SU-DHL-6 (cell line): ENCODE measurements around the gene SH2B2.

Source experiments
- H2AFZ ChIP-seq: fragments of 200-600 bp; sonication (generic); 2 replicates; pipeline ENCODE4 v1.6.1; 2014; ENCODE audit warnings: low read depth, mild to moderate bottlenecking, moderate library complexity, mixed read lengths, antibody characterized with exemption, low read length; ENCODE audit not compliant: severe bottlenecking
- H3F3A ChIP-seq: fragments of 200-600 bp; shearing (Covaris generic); 2 replicates; pipeline ENCODE4 v1.6.0; 2016; ENCODE audit warnings: antibody characterized with exemption, mild to moderate bottlenecking; ENCODE audit not compliant: insufficient read depth
- H3K27ac ChIP-seq: fragments of 200-600 bp; sonication (generic); 2 replicates; pipeline ENCODE4 v1.5.1; 2016; ENCODE audit warnings: low read depth, mild to moderate bottlenecking, low read length, moderate library complexity, mixed read lengths
- H3K27me3 ChIP-seq: fragments of 200-600 bp; sonication (generic), shearing (Covaris generic); 2 replicates; pipeline ENCODE4 v1.6.0; 2014; ENCODE audit warnings: mild to moderate bottlenecking, low read length
- H3K36me3 ChIP-seq: fragments of 200-600 bp; sonication (generic); 2 replicates; pipeline ENCODE4 v1.6.1; 2014; ENCODE audit warnings: mild to moderate bottlenecking, low read length, mixed read lengths
- H3K4me2 ChIP-seq: fragments of 300-600, 200-600 bp; shearing (Covaris generic), sonication (generic); 2 replicates; pipeline ENCODE4 v1.6.0; 2014; ENCODE audit warnings: low read length, low read depth, mild to moderate bottlenecking; ENCODE audit not compliant: poor library complexity, severe bottlenecking
- H3K4me3 ChIP-seq: fragments of 200-600 bp; sonication (generic); 2 replicates; pipeline ENCODE4 v1.5.1; 2014; ENCODE audit warnings: antibody characterized with exemption, low read length, mild to moderate bottlenecking, mixed read lengths; ENCODE audit not compliant: insufficient read depth, poor library complexity, severe bottlenecking
- H3K79me2 ChIP-seq: fragments of 200-600 bp; sonication (generic); 2 replicates; pipeline ENCODE4 v1.6.1; 2014; ENCODE audit warnings: mild to moderate bottlenecking, low read length, moderate library complexity; ENCODE audit not compliant: insufficient read depth
- H3K9ac ChIP-seq: fragments of 200-600 bp; sonication (generic); 2 replicates; pipeline ENCODE4 v1.7.0; 2014; ENCODE audit warnings: mild to moderate bottlenecking, low read length
- H3K9me2 ChIP-seq: fragments of 200-600 bp; sonication (generic); replicated peaks from 2 replicates; pipeline ENCODE4 v1.6.1; 2014; ENCODE audit warnings: low read length; ENCODE audit not compliant: insufficient read depth
- H3K9me3 ChIP-seq: fragments of 200-600 bp; sonication (generic); 2 replicates; pipeline ENCODE4 v1.6.1; 2014; ENCODE audit warnings: low read length, mixed read lengths; ENCODE audit not compliant: insufficient read depth
- H4K20me1 ChIP-seq: fragments of 200-600 bp; sonication (generic); 2 replicates; pipeline ENCODE4 v1.6.1; 2014; ENCODE audit warnings: low read depth, mild to moderate bottlenecking, antibody characterized with exemption, low read length, moderate library complexity, mixed read lengths
- CTCF ChIP-seq: fragments of 200-600 bp; sonication (generic); IDR thresholded peaks from one replicate; pipeline ENCODE4 v1.5.1; 2017; ENCODE audit warnings: antibody characterized with exemption, mild to moderate bottlenecking, low read length, moderate library complexity; ENCODE audit not compliant: insufficient read depth, poor library complexity, severe bottlenecking
- EZH2phosphoT487 ChIP-seq: fragments of 200-600 bp; sonication (generic), shearing (Covaris generic); conservative IDR thresholded peaks from 2 replicates; pipeline ENCODE4 v1.6.1; 2018; ENCODE audit warnings: mild to moderate bottlenecking, antibody characterized with exemption, low read length, moderate library complexity, mixed read lengths

SH2B2 gene

GRCh38 chr7:102254521-102254920 lies 32.1 kb upstream of the SH2B2 start:
- H3K36me3 ChIP-seq = peaks cover 16% of the 10 kb centered on the region
- no peaks in the 10 kb centered on the region for H3K9me3 ChIP-seq
- no peaks in the 10 kb centered on the region; the same call in 1 of the 2 replicates for H4K20me1 ChIP-seq
- no peak overlapping the region for H2AFZ ChIP-seq
- no peaks in the 10 kb centered on the region for H3K9me2 ChIP-seq
- H3K9ac ChIP-seq = no peak overlapping the region
- no peaks in the 10 kb centered on the region for H3K27me3 ChIP-seq
- no peak overlapping the region for H3K4me2 ChIP-seq
- H3F3A ChIP-seq = peaks cover 22% of the 10 kb centered on the region; the same call in 1 of the 2 replicates
- H3K4me3 ChIP-seq = no peak overlapping the region
- H3K79me2 ChIP-seq = no peaks in the 10 kb centered on the region
- TF ChIP-seq EZH2phosphoT487 (no peak), CTCF (no peak)
- no peak overlapping the region for H3K27ac ChIP-seq

GRCh38 chr7:102255501-102255900 lies 31.2 kb upstream of the SH2B2 start:
- H3K9me3 ChIP-seq = no peaks in the 10 kb centered on the region

GRCh38 chr7:102255916-102256315 lies 30.8 kb upstream of the SH2B2 start:
- Histone ChIP-seq H2AFZ (no peak overlapping the region), H3K9me2 (no peaks in the 10 kb centered on the region), H4K20me1 (no peaks in the 10 kb centered on the region; the same call in 1 of the 2 replicates), H3K4me2 (no peak overlapping the region), H3K36me3 (peaks cover 4% of the 10 kb centered on the region; the same call in 1 of the 2 replicates), H3K4me3 (no peak overlapping the region), H3K79me2 (no peaks in the 10 kb centered on the region), H3K27me3 (no peaks in the 10 kb centered on the region), H3K9me3 (no peaks in the 10 kb centered on the region), H3K9ac (no peak overlapping the region), H3K27ac (no peak overlapping the region), H3F3A (peaks cover 14% of the 10 kb centered on the region; the same call in 1 of the 2 replicates)
- no peak for TF ChIP-seq EZH2phosphoT487
- no peak for TF ChIP-seq CTCF

More at GRCh38 chr7:102255501-102255900, 31.2 kb upstream of the SH2B2 start:
- Histone ChIP-seq H3K36me3 (peaks cover 8% of the 10 kb centered on the region; the same call in 1 of the 2 replicates), H3K79me2 (no peaks in the 10 kb centered on the region), H3K4me2 (no peak overlapping the region), H2AFZ (no peak overlapping the region), H3F3A (peaks cover 19% of the 10 kb centered on the region; the same call in 1 of the 2 replicates), H4K20me1 (no peaks in the 10 kb centered on the region; the same call in 1 of the 2 replicates), H3K27me3 (no peaks in the 10 kb centered on the region), H3K9me2 (no peaks in the 10 kb centered on the region), H3K27ac (no peak overlapping the region), H3K4me3 (no peak overlapping the region), H3K9ac (no peak overlapping the region)
- no peak for TF ChIP-seq EZH2phosphoT487
- TF ChIP-seq CTCF = no peak
